HG03066 (cell line): ENCODE measurements around the gene UHRF1.
"Not testable (repeated sequence)": the region's sequence is repeated elsewhere in the genome, so short reads cannot be mapped to it uniquely, and the experiment has no call there.

ENCODE experiments used
- ATAC-seq: cut with Tn5 transposase; IDR thresholded peaks from one replicate; pipeline ENCODE4 v1.9.1; 2021; ENCODE audit warnings: low read depth; ENCODE audit not compliant: unreplicated experiment

The UHRF1 gene

GRCh38 chr19:4896372-4896771 lies 12.9 kb upstream of the UHRF1 start:
- no peak for ATAC-seq

GRCh38 chr19:4897146-4897545 lies 12.2 kb upstream of the UHRF1 start:
- no peak for ATAC-seq

- ATAC-seq: not testable (repeated sequence)
Observed at GRCh38 chr19:4900879-4901278, 8.4 kb upstream of the UHRF1 start.

- ATAC-seq: no peak
Observed at GRCh38 chr19:4902796-4903195, 6.5 kb upstream of the UHRF1 start, which contains the start of gene ARRDC5. Gene ARRDC5, minus strand, starts transcription at chr19:4902896. Its CDS starts 71 bp downstream, at chr19:4902825.

GRCh38 chr19:4904481-4904880 lies 4.8 kb upstream of the UHRF1 start:
- no peak for ATAC-seq

GRCh38 chr19:4906963-4907362 lies 2.3 kb upstream of the UHRF1 start:
- no peak for ATAC-seq

GRCh38 chr19:4908360-4908759 lies 941 bp upstream of the UHRF1 start:
- no peak for ATAC-seq

- ATAC-seq: no peak
Observed at GRCh38 chr19:4908781-4909155, 533 bp upstream of the UHRF1 start.

- peak; percentile 67 for ATAC-seq
Observed at GRCh38 chr19:4909897-4910593, 744 bp downstream of the UHRF1 start.

- no peak for ATAC-seq
Observed at GRCh38 chr19:4910594-4911281, 1.4 kb downstream of the UHRF1 start.

- no peak for ATAC-seq
Observed at GRCh38 chr19:4911314-4911713, 2.0 kb downstream of the UHRF1 start.

GRCh38 chr19:4911786-4912672 lies 2.7 kb downstream of the UHRF1 start:
- no peak for ATAC-seq

GRCh38 chr19:4913996-4914735 lies 4.9 kb downstream of the UHRF1 start:
- no peak for ATAC-seq

- no peak for ATAC-seq
Observed at GRCh38 chr19:4914736-4915501, 5.6 kb downstream of the UHRF1 start.

- ATAC-seq: no peak
Observed at GRCh38 chr19:4916292-4917082, 7.2 kb downstream of the UHRF1 start.

GRCh38 chr19:4922530-4923275 lies 13.4 kb downstream of the UHRF1 start:
- ATAC-seq: no peak

- ATAC-seq: no peak
Observed at GRCh38 chr19:4923276-4923747, 14.0 kb downstream of the UHRF1 start.

GRCh38 chr19:4929186-4929585 lies 19.9 kb downstream of the UHRF1 start:
- no peak for ATAC-seq
